ENCODE results near the gene TEX36.

GRCh38 chr10:125661431-125661940 is 21.5 kb downstream of the TEX36 start:
- TF ChIP-seq CTCF (IDR thresholded peaks at IDR 0.05) (no peak), EZH2 (IDR thresholded peaks at IDR 0.05; ENCODE audit: borderline replicate concordance, insufficient read depth, low read depth, low read length, poor library complexity, severe bottlenecking) (no peak)
